Activated CD8-positive, alpha-beta T cell treated with anti-CD3 and anti-CD28 coated beads, Interleukin-2, amount 10 ng/mL, durations not matched to agents 7 days and 5 days (primary cell): ENCODE results near the gene NFKBIE. TPM values are rescaled to one million over a fixed set of nuclear protein-coding genes. Genes with fewer than 3 reads are reported as not detected.

Source experiments
- ATAC-seq: fragments of 150-1000 bp; cut with Tn5 transposase; one replicate; pipeline ENCODE4 v1.10.0; 2021; ENCODE audit warnings: moderate library complexity
- CTCF ChIA-PET: fragments of 350-600 bp; sonication (Branson Sonifier 250); formaldehyde crosslinking; loops from one replicate; lab custom pipeline; 2021; ENCODE audit warnings: antibody characterized with exemption; lab: Charles Lee
- POLR2A ChIA-PET: fragments of 350-600 bp; sonication (Branson Sonifier 250); formaldehyde crosslinking; loops from one replicate; lab custom pipeline; 2021; ENCODE audit warnings: antibody characterized with exemption; lab: Charles Lee
- DNase-seq: peaks from one replicate; pipeline ENCODE4 v3.0.0-alpha.2; 2020
- H3K27ac Mint-ChIP-seq: one replicate; pipeline ENCODE4 v1.8.0; 2021; ENCODE audit warnings: mild to moderate bottlenecking, mixed read lengths
- H3K27me3 Mint-ChIP-seq: one replicate; pipeline ENCODE4 v1.8.0; 2021; ENCODE audit warnings: low read depth, mixed read lengths
- H3K36me3 Mint-ChIP-seq: one replicate; pipeline ENCODE4 v1.8.0; 2021; ENCODE audit warnings: low read depth, mixed read lengths
- H3K4me1 Mint-ChIP-seq: one replicate; pipeline ENCODE4 v1.8.0; 2021; ENCODE audit warnings: low read depth, mixed read lengths
- H3K4me3 Mint-ChIP-seq: one replicate; pipeline ENCODE4 v1.8.0; 2021; ENCODE audit warnings: mild to moderate bottlenecking, mixed read lengths
- H3K9me3 Mint-ChIP-seq: one replicate; pipeline ENCODE4 v1.8.0; 2022; ENCODE audit warnings: mixed read lengths; ENCODE audit not compliant: insufficient read depth
- total RNA-seq, 2 experiments: library from RNA; stranded (reverse); gene quantifications; one replicate each; pipeline ENCODE4 v1.2.3, GENCODE V29; 2021

The NFKBIE gene
- total RNA-seq, 2 experiments from 2014 or later: 14.1 to 16.9 TPM

GRCh38 chr6:44297063-44298038 lies 32.0 kb upstream of the NFKBIE start:
- DNase-seq (peak; percentile 56), ATAC-seq (peak; percentile 84)
- H3K36me3 Mint-ChIP-seq: peaks cover 21% of the 10 kb centered on the region
- POLR2A ChIA-PET: interaction anchor here (1.1 to 1.9 kb wide), 2 partner anchors 15 to 50 kb away, joined by 5 to 6 read pairs; partner anchors contain the start of gene AARS2
- peaks cover 6% of the 10 kb centered on the region for H3K4me1 Mint-ChIP-seq
- no peaks in the 10 kb centered on the region for H3K9me3 Mint-ChIP-seq
- CTCF ChIA-PET: interaction anchor here (1.4 to 3.2 kb wide), 8 partner anchors 8 to 125 kb away, joined by 3 to 22 read pairs (median 6); partner anchors contain the start of gene AARS2
- H3K27ac Mint-ChIP-seq: no peak overlapping the region
- H3K4me3 Mint-ChIP-seq: peak overlapping the region; percentile 38
- H3K27me3 Mint-ChIP-seq: peaks cover 41% of the 10 kb centered on the region

DNA sequence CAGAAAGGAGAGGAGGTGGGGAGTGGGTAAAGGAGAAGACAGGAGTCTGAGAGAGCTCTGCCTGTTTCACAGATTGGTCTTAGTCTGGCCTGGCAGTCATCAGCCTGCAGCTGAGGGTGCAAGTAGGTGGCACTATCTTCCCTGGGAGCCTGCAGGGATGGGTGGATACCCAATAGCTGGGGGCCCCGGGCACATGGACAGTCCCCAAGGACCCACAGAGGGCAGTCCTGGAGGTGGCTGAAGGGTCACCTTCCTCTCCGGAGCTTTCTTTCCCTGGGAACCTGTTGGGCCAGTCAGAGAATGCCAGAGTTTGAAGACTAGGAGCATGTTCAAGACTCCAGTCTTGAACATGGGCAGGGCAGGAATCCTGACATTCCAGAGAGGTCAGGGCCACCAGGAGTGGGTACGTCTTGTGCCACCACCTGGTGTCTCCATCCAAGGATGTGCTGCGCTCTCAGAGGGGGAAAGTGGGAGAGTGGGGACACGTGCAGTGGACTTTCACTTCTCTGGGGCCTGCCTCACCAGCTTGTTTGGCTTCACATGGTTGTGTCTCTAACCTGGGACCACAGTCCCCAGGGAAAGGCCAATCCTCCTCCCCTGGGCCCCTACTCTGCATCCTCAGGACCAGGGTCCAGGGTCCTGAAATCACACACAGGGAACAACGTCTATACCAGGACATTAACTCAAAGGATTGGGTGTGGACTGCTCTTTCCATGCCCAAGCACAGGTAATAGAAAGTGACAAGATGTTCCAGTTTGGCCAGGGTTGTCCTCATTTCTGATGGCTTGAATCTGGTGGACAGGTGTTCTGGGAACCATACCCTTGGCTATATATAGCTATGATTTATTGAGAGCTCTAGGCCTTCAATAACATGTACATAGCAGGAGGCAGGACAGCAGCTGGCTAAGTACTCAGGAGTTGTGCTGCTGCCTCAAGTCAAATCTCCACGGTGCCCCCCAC lies 29.8 kb upstream of the NFKBIE start:
- H3K4me3 Mint-ChIP-seq: no peak overlapping the region
- H3K27ac Mint-ChIP-seq: no peak overlapping the region
- peaks cover 6% of the 10 kb centered on the region for H3K36me3 Mint-ChIP-seq
- CTCF ChIA-PET: interaction anchor here (0.8 to 3.2 kb wide), 5 partner anchors 10 to 123 kb away, joined by 3 to 22 read pairs (median 4); partner anchors contain the start of gene AARS2
- POLR2A ChIA-PET: interaction anchor here (1.0 to 1.9 kb wide), 3 partner anchors 11 to 30 kb away, joined by 3 to 5 read pairs (median 5); partner anchors contain the start of gene AARS2
- peaks cover 6% of the 10 kb centered on the region for H3K4me1 Mint-ChIP-seq
- H3K9me3 Mint-ChIP-seq: no peaks in the 10 kb centered on the region
- DNase-seq: no peak
- ATAC-seq: no peak
- H3K27me3 Mint-ChIP-seq: peaks cover 54% of the 10 kb centered on the region

GRCh38 chr6:44292661-44293365 lies 27.5 kb upstream of the NFKBIE start:
- CTCF ChIA-PET: interaction anchor here (0.6 to 1.7 kb wide), 3 partner anchors 12 to 20 kb away, joined by 3 to 6 read pairs (median 5); partner anchors contain the start of gene AARS2
- POLR2A ChIA-PET: interaction anchor here (0.9 kb wide), 2 partner anchors 11 to 13 kb away, joined by 3 read pairs; no protein-coding TSS in a partner anchor
- no peaks in the 10 kb centered on the region for H3K9me3 Mint-ChIP-seq
- ATAC-seq (no peak), DNase-seq (no peak)
- H3K36me3 Mint-ChIP-seq: no peaks in the 10 kb centered on the region
- no peak overlapping the region for H3K4me3 Mint-ChIP-seq
- peaks cover 58% of the 10 kb centered on the region for H3K27me3 Mint-ChIP-seq
- H3K27ac Mint-ChIP-seq: no peak overlapping the region
- peaks cover 2% of the 10 kb centered on the region for H3K4me1 Mint-ChIP-seq

DNA sequence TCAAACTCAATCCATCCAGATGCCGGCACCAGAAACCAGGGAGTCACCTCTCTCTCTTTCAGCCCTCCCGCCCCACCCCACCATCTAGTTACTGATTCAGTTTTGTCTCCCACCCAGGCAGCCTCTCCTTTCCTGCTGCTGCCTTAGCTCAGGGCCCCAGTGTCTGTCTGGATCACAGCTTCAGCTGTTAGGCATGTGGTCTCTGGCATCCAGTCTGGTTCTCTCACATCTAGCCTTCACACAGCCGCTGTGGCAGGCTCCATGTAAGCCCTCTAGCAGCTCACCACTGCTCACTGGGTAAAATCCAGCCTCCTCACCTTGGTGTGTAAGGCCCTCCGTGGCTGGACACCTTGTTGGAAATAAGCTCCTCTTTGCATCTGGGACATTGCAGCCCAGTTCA lies 26.5 kb upstream of the NFKBIE start:
- H3K27me3 Mint-ChIP-seq: peaks cover 59% of the 10 kb centered on the region
- CTCF ChIA-PET: interaction anchor here (0.9 to 1.7 kb wide), 3 partner anchors 13 to 23 kb away, joined by 4 to 6 read pairs (median 5); partner anchors contain the start of gene AARS2
- POLR2A ChIA-PET: interaction anchor here (0.7 to 0.9 kb wide), 3 partner anchors 9 to 14 kb away, joined by 3 to 4 read pairs (median 3); no protein-coding TSS in a partner anchor
- H3K27ac Mint-ChIP-seq: no peak overlapping the region
- DNase-seq (no peak), ATAC-seq (no peak)
- H3K4me1 Mint-ChIP-seq: no peaks in the 10 kb centered on the region
- no peaks in the 10 kb centered on the region for H3K36me3 Mint-ChIP-seq
- H3K9me3 Mint-ChIP-seq: no peaks in the 10 kb centered on the region
- H3K4me3 Mint-ChIP-seq: no peak overlapping the region

- H3K36me3 Mint-ChIP-seq: no peaks in the 10 kb centered on the region
- POLR2A ChIA-PET: no interaction called here
- no peak for DNase-seq
- no peak overlapping the region for H3K4me3 Mint-ChIP-seq
- H3K27me3 Mint-ChIP-seq: peaks cover 46% of the 10 kb centered on the region
- no peaks in the 10 kb centered on the region for H3K4me1 Mint-ChIP-seq
- H3K27ac Mint-ChIP-seq: no peak overlapping the region
- CTCF ChIA-PET: interaction anchor here (2.6 kb wide), 1 partner anchor 15 kb away, joined by 11 read pairs; no protein-coding TSS in a partner anchor
- no peaks in the 10 kb centered on the region for H3K9me3 Mint-ChIP-seq
- ATAC-seq: no peak
Measured at GRCh38 chr6:44289726-44290260, 24.4 kb upstream of the NFKBIE start.

- DNase-seq (no peak), ATAC-seq (no peak)
- ChIA-PET CTCF (no interaction called here), POLR2A (no interaction called here)
- H3K4me3 Mint-ChIP-seq: no peak overlapping the region
- H3K36me3 Mint-ChIP-seq: no peaks in the 10 kb centered on the region
- H3K9me3 Mint-ChIP-seq: no peaks in the 10 kb centered on the region
- no peak overlapping the region for H3K27ac Mint-ChIP-seq
- peaks cover 37% of the 10 kb centered on the region for H3K27me3 Mint-ChIP-seq
- H3K4me1 Mint-ChIP-seq: no peaks in the 10 kb centered on the region
Measured at GRCh38 chr6:44286747-44287146, 21.4 kb upstream of the NFKBIE start.

DNA sequence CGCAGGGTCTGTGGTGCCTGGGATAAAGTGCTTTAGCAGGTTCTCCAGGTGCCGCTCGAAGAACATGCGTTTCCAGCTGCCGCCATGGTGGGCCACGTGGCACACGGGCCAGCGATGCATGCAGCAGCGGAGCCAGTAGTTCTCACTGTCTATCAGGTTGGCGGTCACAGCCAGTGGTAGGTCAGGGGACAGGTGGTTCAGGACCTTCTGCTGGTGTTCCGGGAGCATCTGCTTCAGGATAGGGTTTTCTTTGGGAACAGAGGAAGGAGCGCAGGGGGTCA lies 20.9 kb upstream of the NFKBIE start:
- ATAC-seq (no peak), DNase-seq (no peak)
- H3K27me3 Mint-ChIP-seq: peaks cover 33% of the 10 kb centered on the region
- POLR2A ChIA-PET: no interaction called here
- H3K4me3 Mint-ChIP-seq: no peak overlapping the region
- no peaks in the 10 kb centered on the region for H3K36me3 Mint-ChIP-seq
- H3K27ac Mint-ChIP-seq: no peak overlapping the region
- no peaks in the 10 kb centered on the region for H3K4me1 Mint-ChIP-seq
- no peaks in the 10 kb centered on the region for H3K9me3 Mint-ChIP-seq
- CTCF ChIA-PET: no interaction called here

GRCh38 chr6:44285552-44286284 lies 20.4 kb upstream of the NFKBIE start:
- DNase-seq (peak; percentile 35), ATAC-seq (no peak)
- Mint-ChIP-seq H3K4me1 (no peaks in the 10 kb centered on the region), H3K9me3 (no peaks in the 10 kb centered on the region), H3K27ac (no peak overlapping the region), H3K27me3 (peaks cover 33% of the 10 kb centered on the region), H3K4me3 (no peak overlapping the region), H3K36me3 (no peaks in the 10 kb centered on the region)
- ChIA-PET POLR2A (no interaction called here), CTCF (no interaction called here)

DNA sequence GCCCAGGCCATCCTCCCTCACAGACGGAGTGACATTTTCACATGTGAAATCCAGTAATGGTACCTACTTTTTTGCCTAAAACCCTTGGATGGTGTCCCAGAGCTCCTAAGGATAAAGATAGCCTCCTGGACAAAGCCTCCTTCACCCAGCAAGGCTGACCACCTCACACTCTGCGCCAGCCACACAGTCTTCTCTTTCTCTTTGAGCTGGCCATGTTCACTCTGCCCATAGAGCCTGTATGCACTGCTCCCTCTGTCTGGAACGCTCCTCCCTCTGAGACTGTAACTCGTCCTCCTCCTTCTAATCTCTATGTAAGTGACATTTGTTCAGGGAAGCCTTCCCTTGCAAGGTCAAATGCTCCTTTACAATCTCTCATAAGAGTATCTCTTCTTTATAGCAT lies 19.5 kb upstream of the NFKBIE start:
- Mint-ChIP-seq H3K27ac (no peak overlapping the region), H3K27me3 (peaks cover 28% of the 10 kb centered on the region), H3K4me1 (no peaks in the 10 kb centered on the region), H3K4me3 (no peak overlapping the region), H3K9me3 (no peaks in the 10 kb centered on the region), H3K36me3 (no peaks in the 10 kb centered on the region)
- POLR2A ChIA-PET: no interaction called here
- CTCF ChIA-PET: no interaction called here
- no peak for DNase-seq
- ATAC-seq: no peak

GRCh38 chr6:44284121-44284520 lies 18.8 kb upstream of the NFKBIE start:
- ChIA-PET CTCF (no interaction called here), POLR2A (no interaction called here)
- peaks cover 30% of the 10 kb centered on the region for H3K27me3 Mint-ChIP-seq
- H3K9me3 Mint-ChIP-seq: no peaks in the 10 kb centered on the region
- no peak overlapping the region for H3K4me3 Mint-ChIP-seq
- ATAC-seq (no peak), DNase-seq (no peak)
- H3K27ac Mint-ChIP-seq: no peak overlapping the region
- no peaks in the 10 kb centered on the region for H3K4me1 Mint-ChIP-seq
- no peaks in the 10 kb centered on the region for H3K36me3 Mint-ChIP-seq
